ENCODE measurements around the gene HOXA7.

- TF ChIP-seq CTCF (IDR thresholded peaks at IDR 0.05; ENCODE audit: poor library complexity): no peak
- no peak for TF ChIP-seq EZH2 (IDR thresholded peaks at IDR 0.05; ENCODE audit: borderline replicate concordance)
- TF ChIP-seq EZH2phosphoT487 (IDR thresholded peaks at IDR 0.05; ENCODE audit: low read depth, severe bottlenecking, unreplicated experiment): no peak
Observed at GRCh38 chr7:27125986-27126394, 30.5 kb downstream of the HOXA7 start.
